ENCODE data around the gene CDH24. TPM values are rescaled to one million over a fixed set of nuclear protein-coding genes. Genes with fewer than 3 reads are reported as not detected.

CDH24 gene
- total RNA-seq, 4 donors from 2014 or later = 1.6 to 4.9 (median 1.8) TPM

- DNase-seq (ENCODE audit: low spot score) (no peak), ATAC-seq (ENCODE audit: low FRiP score) (no peak)
- TF ChIP-seq CTCF (IDR thresholded peaks at IDR 0.05) = no peak
Measured at GRCh38 chr14:23089498-23090253, 32.4 kb upstream of the CDH24 start.

DNA sequence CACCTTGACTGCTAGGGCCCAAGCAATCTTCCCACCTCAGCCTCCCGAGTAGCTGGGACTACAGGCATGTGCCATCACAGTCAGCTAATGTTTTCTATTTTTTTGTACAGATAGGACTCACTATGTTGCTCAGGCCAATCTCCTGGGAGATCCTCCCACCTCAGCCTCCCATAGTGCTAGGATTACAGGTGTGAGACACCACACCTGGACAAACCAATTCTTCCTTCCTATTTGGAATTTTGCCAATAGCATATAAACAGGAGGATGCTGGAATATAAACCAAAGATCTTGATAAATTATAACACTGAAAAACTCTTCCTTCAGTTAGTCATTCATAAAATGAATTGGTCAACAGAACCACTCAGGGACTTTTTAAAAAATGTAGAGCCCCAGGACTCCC lies 29.2 kb upstream of the CDH24 start:
- no peak for TF ChIP-seq CTCF (IDR thresholded peaks at IDR 0.05)
- DNase-seq (ENCODE audit: low spot score) = no peak
- no peak for ATAC-seq (ENCODE audit: low FRiP score)

DNA sequence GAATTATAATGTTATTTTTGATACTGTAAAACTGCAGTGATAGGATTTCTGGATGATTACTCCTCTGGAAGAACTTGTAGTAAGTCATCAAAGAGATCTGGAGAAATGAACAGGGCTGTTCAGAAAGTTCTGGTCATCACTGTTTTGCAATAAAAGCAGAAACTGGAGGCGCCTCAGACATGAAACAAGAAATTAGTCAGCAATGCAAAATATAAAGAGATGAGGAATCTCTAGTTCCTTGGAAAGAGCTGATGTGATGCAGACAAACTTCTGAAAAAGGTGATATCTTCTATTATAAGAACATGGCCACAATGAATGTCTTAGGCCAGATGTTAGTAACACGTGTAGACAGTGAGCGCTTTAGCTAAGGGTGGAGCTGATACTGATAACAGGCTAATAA lies 28.1 kb upstream of the CDH24 start:
- ATAC-seq (ENCODE audit: low FRiP score) = peak; percentile 44
- no peak for TF ChIP-seq CTCF (IDR thresholded peaks at IDR 0.05)
- no peak for DNase-seq (ENCODE audit: low spot score)

- no peak for TF ChIP-seq CTCF (IDR thresholded peaks at IDR 0.05)
- DNase-seq (ENCODE audit: low spot score) (no peak), ATAC-seq (ENCODE audit: low FRiP score) (no peak)
Measured at GRCh38 chr14:23080474-23080873, 23.2 kb upstream of the CDH24 start.

- TF ChIP-seq CTCF (IDR thresholded peaks at IDR 0.05) = no peak
- ATAC-seq (ENCODE audit: low FRiP score) (peak; percentile 20), DNase-seq (ENCODE audit: low spot score) (no peak)
Measured at GRCh38 chr14:23079716-23080115, 22.4 kb upstream of the CDH24 start.

DNA sequence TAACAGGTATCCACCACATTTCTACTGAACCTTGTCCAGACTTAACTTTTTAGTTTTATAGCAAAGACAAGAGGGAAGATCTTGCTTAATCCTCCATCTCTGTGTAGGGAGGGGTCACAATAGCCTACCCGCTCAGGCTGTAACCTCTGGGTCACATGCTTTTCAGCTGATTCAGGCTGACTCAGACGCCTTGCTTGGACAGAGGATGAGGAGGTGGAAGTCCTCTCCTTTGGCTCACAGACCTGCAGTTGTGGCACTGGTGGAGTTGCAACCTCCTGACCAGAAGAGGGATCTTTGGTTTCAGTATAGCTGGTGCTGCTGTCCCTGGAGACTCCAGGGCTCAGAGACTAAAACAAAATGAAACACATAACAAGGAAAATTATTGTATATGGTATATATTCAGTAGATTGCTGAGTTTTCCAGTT lies 21.4 kb upstream of the CDH24 start:
- ATAC-seq (ENCODE audit: low FRiP score) = peak; percentile 99

More for the DNA sequence above, 21.4 kb upstream of the CDH24 start:
- no peak for TF ChIP-seq CTCF (IDR thresholded peaks at IDR 0.05)
- peak; percentile 82 for DNase-seq (ENCODE audit: low spot score)

Data from omental fat pad (tissue), 4 donors.